ENCODE measurements around the gene SIM2.

Gene SIM2

GRCh38 chr21:36717976-36718375, 19.1 kb downstream of the SIM2 start:
- no peak for DNase-seq

DNA sequence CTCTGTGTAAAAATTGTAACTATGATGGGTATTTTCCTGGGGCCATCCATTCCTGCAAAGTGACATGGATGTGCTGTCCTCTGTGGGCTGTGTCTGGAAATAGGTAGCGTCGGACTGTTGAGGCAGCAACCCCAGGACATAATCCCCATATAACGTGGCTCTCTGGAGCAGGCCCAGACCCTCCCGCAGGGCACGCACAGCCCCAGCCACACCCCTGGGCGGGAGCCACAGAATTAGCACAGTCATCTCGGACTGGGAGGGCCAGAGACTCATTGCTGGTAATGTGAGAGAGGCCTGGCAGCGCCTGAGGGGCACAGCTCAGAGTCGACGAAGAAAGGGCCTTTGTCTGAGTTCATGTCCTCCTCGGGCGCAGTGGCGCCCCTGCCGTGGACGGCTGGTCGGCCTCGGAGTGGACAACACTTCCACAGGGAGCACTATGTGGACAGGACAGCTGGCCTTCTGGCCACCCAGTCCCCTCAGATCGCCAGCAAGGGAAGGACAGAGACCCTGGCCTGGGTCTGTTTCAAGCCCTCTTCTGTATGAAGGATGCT, 20.1 kb downstream of the SIM2 start:
- no peak for DNase-seq

DNA sequence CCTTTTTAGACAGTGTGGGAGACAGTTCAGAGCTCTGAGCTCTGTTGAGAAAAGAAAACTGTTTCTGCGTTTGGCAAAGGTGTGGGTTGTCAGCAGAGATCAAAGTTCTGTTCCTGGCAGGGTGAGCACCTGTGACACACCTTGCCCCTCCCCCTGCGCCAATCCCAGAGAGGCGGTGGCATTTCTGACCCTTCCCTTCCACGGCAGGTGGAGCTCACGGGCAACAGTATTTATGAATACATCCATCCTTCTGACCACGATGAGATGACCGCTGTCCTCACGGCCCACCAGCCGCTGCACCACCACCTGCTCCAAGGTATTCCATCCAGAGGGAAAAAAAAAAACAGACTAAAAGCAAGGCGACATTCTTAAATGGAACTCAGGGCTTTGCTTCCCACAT, 20.7 kb downstream of the SIM2 start:
- no peak for DNase-seq

DNA sequence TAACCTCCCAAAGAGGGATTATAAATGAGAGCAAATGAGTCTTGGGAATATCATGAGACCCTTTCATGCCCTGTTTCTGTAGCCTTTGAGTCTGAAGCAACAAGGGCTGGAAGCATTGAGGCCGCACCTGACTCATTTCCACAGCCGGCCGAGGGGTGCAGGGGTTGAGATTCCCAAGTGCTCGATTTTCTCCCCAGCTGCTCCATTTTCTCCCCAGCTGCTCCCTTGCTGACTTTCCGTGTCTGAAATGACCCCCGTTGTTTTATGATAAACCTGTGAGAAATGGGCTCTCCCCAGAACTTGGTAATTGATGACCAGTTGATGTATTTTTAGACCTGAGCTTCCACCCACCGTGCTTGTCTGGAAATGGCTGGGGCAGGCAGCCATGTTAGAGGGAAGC, 22.9 kb downstream of the SIM2 start:
- no peak for DNase-seq

GRCh38 chr21:36722370-36723368, 23.8 kb downstream of the SIM2 start:
- DNase-seq = no peak

DNA sequence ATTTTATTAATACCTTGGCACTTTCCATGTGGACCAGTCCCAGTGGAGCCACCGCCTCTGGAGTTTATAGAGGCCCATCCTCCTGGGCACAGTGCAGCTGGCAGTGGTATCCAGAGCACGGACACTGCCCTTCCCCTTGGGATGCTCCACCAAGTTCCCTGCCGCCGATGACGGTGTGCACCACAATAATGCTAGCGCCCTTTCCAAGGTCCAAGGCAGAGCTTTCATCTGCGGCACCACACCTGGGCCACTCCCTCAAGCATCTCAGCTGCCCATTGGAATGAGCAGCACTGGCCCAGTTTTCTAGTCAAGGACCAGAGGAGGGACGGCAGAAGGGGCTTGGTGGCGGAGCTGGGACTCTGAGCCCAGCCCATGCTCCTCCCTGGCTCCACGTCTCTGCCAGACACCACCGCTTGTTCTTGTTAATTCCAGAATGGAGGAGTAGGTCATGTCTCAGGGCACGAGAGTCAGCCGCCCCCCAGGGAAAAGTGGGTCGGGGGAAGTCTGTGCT, 24.5 kb downstream of the SIM2 start:
- DNase-seq = no peak

DNA sequence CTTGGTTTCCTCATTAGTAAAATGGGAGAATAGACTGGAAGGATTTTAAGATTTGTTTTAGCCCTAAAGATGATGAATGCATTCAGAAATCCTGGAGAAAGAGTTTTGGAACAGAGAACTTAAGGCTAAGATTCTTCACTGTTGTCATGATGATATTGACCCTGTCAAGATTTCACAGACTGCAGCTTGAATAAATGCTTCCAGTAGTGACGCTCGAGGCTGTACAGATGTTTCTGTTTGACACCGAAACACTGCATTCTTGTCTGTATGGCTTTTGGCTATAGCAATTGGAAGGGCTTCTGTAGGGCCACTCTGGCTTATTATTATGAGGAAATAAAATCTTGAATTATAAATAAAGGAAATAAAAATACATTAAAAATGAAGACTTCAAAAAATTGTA, 25.7 kb downstream of the SIM2 start:
- DNase-seq = no peak

- DNase-seq = no peak
Measured at GRCh38 chr21:36725793-36726386, 27.0 kb downstream of the SIM2 start.

- DNase-seq = no peak
Measured at GRCh38 chr21:36727866-36728265, 29.0 kb downstream of the SIM2 start.

DNA sequence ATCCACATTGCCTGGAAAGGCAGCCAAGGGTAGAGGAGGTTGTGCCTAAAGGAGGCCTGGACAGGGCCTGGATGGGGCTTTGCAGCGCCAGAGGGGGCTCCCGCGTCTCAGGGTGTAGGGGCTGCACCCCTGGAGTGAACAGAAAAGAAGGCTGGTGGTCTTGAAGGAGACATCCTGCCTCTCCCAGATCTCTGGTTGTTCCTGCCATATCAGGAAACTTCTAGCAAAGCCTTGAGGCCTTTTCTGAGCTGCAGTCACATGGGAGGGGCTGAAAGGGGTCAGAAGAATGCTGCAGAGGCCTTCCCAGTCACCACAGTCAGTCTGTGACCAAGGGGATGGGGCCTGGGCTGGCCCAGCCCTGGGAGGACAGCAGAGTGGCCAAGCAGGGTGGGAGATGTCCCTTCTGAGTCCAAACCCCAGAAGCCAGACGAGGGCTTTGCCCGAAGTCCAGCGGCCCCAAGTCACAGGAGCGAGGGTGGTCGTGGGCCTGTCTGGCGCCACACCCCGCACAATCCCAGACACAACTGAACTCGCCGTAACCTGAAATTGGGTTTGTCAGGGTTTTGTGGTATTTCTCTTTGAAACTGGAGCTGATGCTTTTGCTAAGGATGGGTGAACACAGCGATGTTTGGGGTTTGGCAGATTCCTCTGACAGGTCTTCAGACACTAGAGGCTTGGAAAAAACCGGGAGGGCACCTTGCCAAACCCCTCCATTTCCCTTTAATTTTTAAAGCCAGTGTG, 29.6 kb downstream of the SIM2 start:
- DNase-seq = no peak

GRCh38 chr21:36729310-36729970, 30.5 kb downstream of the SIM2 start:
- no peak for DNase-seq

- DNase-seq = no peak
Measured at GRCh38 chr21:36730291-36731281, 31.7 kb downstream of the SIM2 start.

GRCh38 chr21:36732217-36732616, 33.3 kb downstream of the SIM2 start:
- DNase-seq = no peak

DNA sequence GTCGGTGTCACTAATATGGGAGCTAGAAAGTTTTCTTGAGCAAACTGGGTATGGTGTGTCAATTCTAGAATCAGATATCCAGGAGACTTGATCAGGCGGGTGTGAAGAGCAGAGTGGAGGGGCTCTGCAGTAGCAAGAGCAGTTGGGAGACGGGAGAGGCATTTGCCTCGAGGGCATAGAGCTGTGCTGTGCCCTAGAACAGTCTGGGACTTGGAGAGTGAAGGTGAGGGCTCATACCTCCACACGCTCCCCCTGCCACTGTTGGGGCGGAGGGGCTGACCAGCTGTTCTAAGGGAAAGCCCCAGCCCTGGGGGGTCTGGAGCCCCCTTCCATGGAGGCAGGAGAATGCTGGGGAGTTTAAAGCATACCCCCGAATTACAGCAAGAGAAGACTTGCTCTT, 33.8 kb downstream of the SIM2 start:
- no peak for DNase-seq

GRCh38 chr21:36733857-36734256, 34.9 kb downstream of the SIM2 start:
- no peak for DNase-seq

DNA sequence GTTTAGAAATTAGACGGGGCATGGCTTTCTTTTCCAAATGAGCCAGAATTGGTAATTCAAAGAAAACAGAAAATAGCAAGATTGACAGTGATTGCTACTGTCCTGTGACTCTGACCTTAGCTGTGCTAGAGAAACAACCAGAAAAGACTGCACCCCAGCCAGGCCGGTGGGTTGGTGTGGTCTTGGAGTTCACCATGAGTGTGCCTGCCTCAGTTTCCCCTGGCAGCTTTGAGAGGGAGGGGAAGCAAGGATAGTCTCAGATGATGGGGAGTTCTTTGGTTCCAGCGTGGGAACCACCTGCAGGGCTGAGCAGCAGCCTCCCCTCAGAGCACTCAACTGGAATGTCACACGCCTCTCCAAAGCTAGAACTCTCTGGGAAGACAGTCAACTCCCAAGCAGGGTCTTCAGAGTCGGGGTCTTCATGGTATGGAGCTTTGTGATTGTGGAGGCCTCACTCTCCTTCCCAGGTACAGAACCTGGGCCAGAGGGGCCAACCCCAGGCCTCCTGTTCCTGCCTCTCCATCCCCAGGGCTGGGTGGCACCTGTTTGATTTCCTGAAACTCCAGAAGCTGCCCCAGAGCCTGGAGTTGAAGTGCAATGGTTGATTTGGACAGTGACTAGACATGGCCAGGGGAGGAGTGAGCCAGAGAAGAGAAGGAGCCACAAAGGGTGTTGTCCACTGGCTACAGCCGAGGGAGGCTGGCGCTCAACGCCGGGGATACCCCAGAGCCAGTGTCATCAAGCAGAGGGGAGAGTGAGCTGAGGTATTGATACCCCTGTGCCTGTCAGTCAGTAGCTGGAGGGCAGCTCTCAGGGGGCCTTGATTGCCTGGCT, 35.7 kb downstream of the SIM2 start:
- no peak for DNase-seq

GRCh38 chr21:36735201-36735515, 36.2 kb downstream of the SIM2 start:
- no peak for DNase-seq

GRCh38 chr21:36735724-36736320, 36.9 kb downstream of the SIM2 start:
- no peak for DNase-seq

DNA sequence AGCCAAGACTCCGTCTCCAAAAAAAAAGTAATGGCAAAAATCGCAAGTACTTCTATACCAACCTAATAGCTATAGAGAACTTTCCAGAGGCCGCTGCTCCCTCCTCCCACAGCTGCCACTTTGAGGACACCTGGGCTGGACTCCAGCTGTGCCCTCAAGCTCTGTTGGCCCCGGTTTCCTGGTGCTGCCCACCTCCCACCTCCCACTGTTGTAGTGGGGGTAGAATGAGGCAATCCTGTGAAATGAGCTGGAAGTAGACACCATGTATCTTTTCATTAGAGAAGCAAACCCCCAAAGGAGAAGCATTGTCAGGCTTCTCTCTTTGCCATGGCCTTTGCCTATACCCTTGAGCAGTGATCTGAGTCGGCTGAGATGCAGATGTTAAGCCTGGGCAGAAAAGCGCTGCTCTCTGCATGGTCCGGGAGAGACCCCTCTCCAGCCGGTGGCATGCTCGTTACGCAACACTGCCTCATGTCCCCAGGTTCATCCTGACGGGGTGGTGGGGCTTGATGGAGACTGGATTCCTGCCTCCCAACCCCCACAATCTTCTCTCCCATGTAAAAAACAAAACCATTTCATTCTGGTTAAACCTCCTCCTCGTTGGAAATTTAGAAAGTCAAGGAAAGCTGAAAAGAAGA, 39.7 kb downstream of the SIM2 start:
- DNase-seq = no peak

Data from effector CD8-positive, alpha-beta T cell (primary cell).